Chondrocyte (in vitro differentiated cells): ENCODE results near the gene ZNF346. TPM values are rescaled to one million over a fixed set of nuclear protein-coding genes. Genes with fewer than 3 reads are reported as not detected.

Source experiments
- DNase-seq: peaks from one replicate; pipeline ENCODE4 v3.0.0; 2021; ENCODE audit warnings: mixed read lengths, low spot score
- H3K27ac Mint-ChIP-seq: one replicate; pipeline ENCODE4 v1.8.0; 2021; ENCODE audit warnings: mild to moderate bottlenecking, moderate library complexity, mixed read lengths; ENCODE audit not compliant: unreplicated experiment
- H3K27me3 Mint-ChIP-seq: 2 replicates; pipeline ENCODE4 v1.8.0; 2021; ENCODE audit warnings: low read depth, mixed read lengths
- H3K36me3 Mint-ChIP-seq: 2 replicates; pipeline ENCODE4 v1.8.0; 2021; ENCODE audit warnings: low read depth, mixed read lengths
- H3K4me1 Mint-ChIP-seq: 2 replicates; pipeline ENCODE4 v1.8.0; 2021; ENCODE audit warnings: low read depth, mild to moderate bottlenecking, mixed read lengths
- H3K4me3 Mint-ChIP-seq: one replicate; pipeline ENCODE4 v1.8.0; 2021; ENCODE audit warnings: mild to moderate bottlenecking, moderate library complexity, mixed read lengths; ENCODE audit not compliant: unreplicated experiment
- H3K9me3 Mint-ChIP-seq: 2 replicates; pipeline ENCODE4 v1.8.0; 2021; ENCODE audit warnings: low read depth, mixed read lengths
- total RNA-seq: library from RNA; stranded (reverse); gene quantifications from 3 replicates; pipeline ENCODE4 v1.2.1, GENCODE V29; 2021
- TF ChIP-seq, protein P1 (sequence below): fragments of 200-600 bp; sonication (generic); IDR thresholded peaks from 2 replicates; pipeline ENCODE4 v1.5.0; 2021; ENCODE audit warnings: antibody characterized with exemption, mild to moderate bottlenecking, moderate library complexity

The ZNF346 gene
- total RNA-seq, 1 donor from 2014 or later = 15.1 TPM

DNA sequence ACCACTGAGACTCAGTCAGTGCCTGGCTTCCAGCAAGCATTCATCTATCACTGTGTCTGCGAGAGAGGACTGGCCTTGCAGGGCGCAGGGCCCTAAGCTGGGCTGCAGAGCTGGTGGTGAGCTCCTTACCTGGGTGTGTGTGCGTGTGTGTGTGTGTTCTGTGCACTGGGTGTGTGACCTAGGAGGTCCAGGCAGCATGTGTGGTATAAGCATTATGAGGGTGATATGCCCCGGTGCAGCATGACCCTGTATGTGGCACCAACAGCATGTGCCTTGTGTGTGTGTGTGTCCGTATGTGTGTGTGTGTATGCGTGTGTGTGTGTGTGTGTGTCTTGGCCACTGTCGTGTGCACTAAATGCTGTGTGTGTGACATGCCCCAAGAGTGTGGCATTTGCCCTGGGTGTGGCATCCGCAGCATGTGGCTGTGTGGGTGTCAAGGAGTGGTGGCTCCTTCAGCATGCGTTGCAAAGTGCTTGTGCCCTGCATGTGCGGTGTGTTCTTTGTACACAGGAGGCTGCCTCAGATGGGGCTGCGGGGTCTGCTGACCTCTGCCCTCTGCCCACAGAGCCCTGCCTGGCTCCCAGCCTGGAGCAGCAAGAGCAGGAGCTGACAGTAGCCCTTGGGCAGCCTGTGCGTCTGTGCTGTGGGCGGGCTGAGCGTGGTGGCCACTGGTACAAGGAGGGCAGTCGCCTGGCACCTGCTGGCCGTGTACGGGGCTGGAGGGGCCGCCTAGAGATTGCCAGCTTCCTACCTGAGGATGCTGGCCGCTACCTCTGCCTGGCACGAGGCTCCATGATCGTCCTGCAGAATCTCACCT, 67.5 kb downstream of the ZNF346 start:
- H3K27me3 Mint-ChIP-seq = peaks cover 4% of the 10 kb centered on the region
- H3K4me3 Mint-ChIP-seq = no peak overlapping the region
- peaks cover 22% of the 10 kb centered on the region for H3K4me1 Mint-ChIP-seq
- TF ChIP-seq, protein P1, sequence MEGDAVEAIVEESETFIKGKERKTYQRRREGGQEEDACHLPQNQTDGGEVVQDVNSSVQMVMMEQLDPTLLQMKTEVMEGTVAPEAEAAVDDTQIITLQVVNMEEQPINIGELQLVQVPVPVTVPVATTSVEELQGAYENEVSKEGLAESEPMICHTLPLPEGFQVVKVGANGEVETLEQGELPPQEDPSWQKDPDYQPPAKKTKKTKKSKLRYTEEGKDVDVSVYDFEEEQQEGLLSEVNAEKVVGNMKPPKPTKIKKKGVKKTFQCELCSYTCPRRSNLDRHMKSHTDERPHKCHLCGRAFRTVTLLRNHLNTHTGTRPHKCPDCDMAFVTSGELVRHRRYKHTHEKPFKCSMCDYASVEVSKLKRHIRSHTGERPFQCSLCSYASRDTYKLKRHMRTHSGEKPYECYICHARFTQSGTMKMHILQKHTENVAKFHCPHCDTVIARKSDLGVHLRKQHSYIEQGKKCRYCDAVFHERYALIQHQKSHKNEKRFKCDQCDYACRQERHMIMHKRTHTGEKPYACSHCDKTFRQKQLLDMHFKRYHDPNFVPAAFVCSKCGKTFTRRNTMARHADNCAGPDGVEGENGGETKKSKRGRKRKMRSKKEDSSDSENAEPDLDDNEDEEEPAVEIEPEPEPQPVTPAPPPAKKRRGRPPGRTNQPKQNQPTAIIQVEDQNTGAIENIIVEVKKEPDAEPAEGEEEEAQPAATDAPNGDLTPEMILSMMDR = no peak
- DNase-seq = no peak
- no peaks in the 10 kb centered on the region for H3K9me3 Mint-ChIP-seq
- H3K27ac Mint-ChIP-seq = no peak overlapping the region
- H3K36me3 Mint-ChIP-seq = peaks cover 2% of the 10 kb centered on the region

DNA sequence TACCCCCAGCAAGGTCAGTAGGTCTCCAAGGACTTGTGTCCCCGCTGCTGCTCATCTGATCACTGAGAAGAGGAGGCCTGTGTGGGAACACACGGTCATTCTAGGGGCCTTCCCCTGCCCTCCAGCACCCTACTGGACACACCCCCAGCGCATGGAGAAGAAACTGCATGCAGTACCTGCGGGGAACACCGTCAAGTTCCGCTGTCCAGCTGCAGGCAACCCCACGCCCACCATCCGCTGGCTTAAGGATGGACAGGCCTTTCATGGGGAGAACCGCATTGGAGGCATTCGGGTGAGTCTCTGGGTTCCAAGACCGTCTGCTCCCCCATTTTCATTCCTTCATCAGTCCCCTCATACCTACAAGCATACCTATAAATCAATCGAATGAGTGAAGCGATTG, 68.3 kb downstream of the ZNF346 start:
- H3K27ac Mint-ChIP-seq = no peak overlapping the region
- H3K27me3 Mint-ChIP-seq = peaks cover 4% of the 10 kb centered on the region
- peaks cover 22% of the 10 kb centered on the region for H3K4me1 Mint-ChIP-seq
- H3K9me3 Mint-ChIP-seq = no peaks in the 10 kb centered on the region
- H3K4me3 Mint-ChIP-seq = no peak overlapping the region
- no peak for DNase-seq
- TF ChIP-seq, protein P1 = no peak
- H3K36me3 Mint-ChIP-seq = peaks cover 2% of the 10 kb centered on the region

GRCh38 chr5:177091232-177091631, 68.7 kb downstream of the ZNF346 start:
- Mint-ChIP-seq H3K27me3 (peaks cover 4% of the 10 kb centered on the region), H3K27ac (no peak overlapping the region), H3K4me1 (peaks cover 19% of the 10 kb centered on the region), H3K9me3 (no peaks in the 10 kb centered on the region), H3K36me3 (peaks cover 2% of the 10 kb centered on the region), H3K4me3 (no peak overlapping the region)
- no peak for DNase-seq
- TF ChIP-seq, protein P1 = no peak

DNA sequence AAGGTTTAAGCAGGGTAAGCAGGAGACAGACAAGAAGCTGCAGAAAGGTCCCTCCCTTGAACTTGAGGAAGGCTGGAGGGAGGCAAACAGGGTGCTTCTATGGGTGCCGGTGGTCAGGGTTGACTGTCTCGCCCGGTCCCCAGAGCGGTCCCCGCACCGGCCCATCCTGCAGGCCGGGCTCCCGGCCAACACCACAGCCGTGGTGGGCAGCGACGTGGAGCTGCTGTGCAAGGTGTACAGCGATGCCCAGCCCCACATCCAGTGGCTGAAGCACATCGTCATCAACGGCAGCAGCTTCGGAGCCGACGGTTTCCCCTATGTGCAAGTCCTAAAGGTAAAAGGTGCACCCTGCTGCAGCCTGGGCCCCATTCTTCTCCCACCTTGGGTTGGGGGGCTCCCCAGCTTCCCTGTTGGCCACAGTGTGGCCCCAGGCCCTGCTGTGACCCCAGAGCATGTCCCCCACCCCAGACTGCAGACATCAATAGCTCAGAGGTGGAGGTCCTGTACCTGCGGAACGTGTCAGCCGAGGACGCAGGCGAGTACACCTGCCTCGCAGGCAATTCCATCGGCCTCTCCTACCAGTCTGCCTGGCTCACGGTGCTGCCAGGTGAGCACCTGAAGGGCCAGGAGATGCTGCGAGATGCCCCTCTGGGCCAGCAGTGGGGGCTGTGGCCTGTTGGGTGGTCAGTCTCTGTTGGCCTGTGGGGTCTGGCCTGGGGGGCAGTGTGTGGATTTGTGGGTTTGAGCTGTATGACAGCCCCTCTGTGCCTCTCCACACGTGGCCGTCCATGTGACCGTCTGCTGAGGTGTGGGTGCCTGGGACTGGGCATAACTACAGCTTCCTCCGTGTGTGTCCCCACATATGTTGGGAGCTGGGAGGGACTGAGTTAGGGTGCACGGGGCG, 69.9 kb downstream of the ZNF346 start:
- H3K36me3 Mint-ChIP-seq = peaks cover 2% of the 10 kb centered on the region
- peaks cover 4% of the 10 kb centered on the region for H3K27me3 Mint-ChIP-seq
- H3K4me1 Mint-ChIP-seq = peaks cover 16% of the 10 kb centered on the region
- no peak for DNase-seq
- H3K4me3 Mint-ChIP-seq = no peak overlapping the region
- H3K9me3 Mint-ChIP-seq = no peaks in the 10 kb centered on the region
- TF ChIP-seq, protein P1 = no peak
- no peak overlapping the region for H3K27ac Mint-ChIP-seq

- Mint-ChIP-seq H3K4me1 (peaks cover 13% of the 10 kb centered on the region), H3K9me3 (no peaks in the 10 kb centered on the region), H3K36me3 (no peaks in the 10 kb centered on the region), H3K27ac (no peak overlapping the region), H3K4me3 (no peak overlapping the region), H3K27me3 (peaks cover 1% of the 10 kb centered on the region)
- TF ChIP-seq, protein P1 = no peak
- DNase-seq = no peak
Observed at GRCh38 chr5:177093082-177093712, 70.7 kb downstream of the ZNF346 start.
